SIG-M5 (cell line): ENCODE data around the gene SETD2.
A peak's percentile ranks its signal among the peaks of the same experiment; 100 is the strongest.
"Not testable (repeated sequence)": the region's sequence is repeated elsewhere in the genome, so short reads cannot be mapped to it uniquely, and the experiment has no call there.

ENCODE experiments used
- DNase-seq: peaks from one replicate; lab custom pipeline; 2025; lab: John Stamatoyannopoulos, UW

The SETD2 gene

DNA sequence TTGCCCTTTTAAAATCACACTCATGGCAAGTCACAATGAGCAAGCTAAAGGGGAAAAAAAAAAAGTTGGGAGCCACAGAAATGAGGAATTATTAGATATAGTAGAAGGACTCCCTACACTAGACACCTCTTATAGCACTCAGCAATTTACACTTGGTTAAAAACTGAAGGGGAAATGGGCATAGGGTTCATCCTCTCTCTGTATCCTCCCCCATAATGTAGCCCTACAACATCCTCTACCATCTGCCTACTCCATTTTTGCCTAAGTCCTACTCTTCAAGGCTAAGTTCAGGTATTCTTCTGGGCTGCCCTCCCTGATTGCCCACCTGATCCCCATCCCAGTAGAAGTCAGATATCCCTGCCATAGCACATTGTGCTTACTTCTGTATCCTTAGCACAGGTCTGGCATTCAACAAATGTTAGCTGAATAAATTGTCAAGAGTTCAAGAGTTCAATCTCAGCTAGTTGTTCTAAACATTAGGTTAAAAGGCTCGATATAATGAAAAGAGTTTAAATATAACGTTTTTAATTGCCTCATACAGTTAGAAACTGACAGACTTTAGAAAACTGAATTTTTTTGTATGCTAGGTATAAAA is 14.5 kb downstream of the SETD2 start:
- DNase-seq: no peak

GRCh38 chr3:47145272-47145671 is 18.6 kb downstream of the SETD2 start:
- no peak for DNase-seq

DNA sequence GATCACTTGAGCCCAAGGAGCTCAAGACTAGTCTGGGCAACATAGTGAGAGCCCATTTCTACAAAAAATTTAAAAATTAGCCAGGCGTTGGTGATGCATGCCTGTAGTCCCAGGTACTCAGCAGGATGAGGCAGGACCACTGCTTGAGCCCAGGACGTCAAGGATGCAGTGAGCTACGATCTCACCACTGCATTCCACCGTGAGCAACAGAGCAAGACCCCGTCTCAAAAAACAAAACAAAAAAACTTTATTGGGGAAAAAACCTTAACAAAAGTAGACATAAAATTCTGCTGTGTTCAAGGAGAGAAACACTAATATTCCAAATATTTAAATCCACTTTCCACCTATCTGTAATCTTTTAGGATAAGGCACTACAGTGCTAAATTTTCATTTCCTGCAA is 20.8 kb downstream of the SETD2 start:
- DNase-seq: no peak

- not testable (repeated sequence) for DNase-seq
Observed at GRCh38 chr3:47142536-47142935, 21.4 kb downstream of the SETD2 start.

GRCh38 chr3:47140973-47141461 is 22.9 kb downstream of the SETD2 start:
- not testable (repeated sequence) for DNase-seq

GRCh38 chr3:47140553-47140952 is 23.4 kb downstream of the SETD2 start:
- DNase-seq: not testable (repeated sequence)

- DNase-seq: no peak
Observed at GRCh38 chr3:47134311-47134710, 29.6 kb downstream of the SETD2 start.

DNA sequence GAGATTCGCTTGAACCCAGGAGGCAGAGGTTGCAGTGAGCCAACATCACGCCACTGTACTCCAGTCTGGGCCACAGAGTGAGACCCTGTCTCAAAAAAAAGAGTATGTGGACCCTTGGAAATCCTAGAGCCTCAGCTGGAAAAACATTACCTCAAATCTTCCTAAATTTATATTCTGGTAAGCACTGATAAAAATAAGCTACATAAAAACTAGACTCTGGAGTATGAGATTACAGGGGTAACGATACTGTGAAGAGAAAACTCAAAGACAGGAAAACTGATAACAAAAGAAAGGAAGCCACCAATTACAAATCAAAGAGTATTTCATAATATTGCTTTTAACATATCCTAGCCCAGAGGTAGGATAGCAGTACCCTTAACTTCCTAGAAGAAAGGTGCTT is 30.3 kb downstream of the SETD2 start:
- DNase-seq: no peak

DNA sequence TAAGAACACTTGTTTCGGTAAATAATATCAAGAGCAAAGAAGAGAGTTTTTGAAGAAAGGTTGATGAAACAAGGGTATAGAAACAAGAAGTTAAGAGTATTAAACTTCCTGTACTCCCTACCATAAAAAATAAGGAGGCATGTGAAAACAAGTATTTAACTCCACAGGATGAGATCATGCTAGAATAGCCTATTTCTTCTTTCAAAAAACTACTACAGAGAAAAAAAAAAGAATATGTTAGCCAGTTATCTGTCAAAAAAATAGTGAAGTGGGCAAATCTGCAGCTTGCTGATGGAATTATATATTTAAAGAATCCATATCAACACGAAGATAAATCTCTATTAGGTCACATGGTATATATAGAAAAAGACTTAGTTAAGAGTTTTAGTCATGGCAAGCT is 33.4 kb downstream of the SETD2 start:
- DNase-seq: no peak

DNA sequence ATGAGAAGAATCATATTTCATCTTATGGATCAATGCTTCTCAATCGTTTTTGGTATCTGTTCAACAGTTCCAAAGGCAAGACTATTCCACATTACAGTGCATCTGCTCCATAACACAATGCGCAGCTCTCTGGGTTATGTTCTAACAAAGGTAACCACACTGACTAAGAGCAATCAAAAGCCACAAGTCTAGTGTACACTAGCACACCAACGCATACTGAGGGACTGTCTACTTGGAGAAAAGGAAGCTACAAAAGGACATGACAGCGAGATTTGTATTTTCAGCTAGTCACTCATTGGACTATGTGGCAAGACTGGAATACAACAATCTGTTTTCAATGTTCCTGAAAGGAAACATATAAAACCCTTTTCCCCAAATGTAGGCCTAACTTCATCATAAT is 35.8 kb downstream of the SETD2 start:
- no peak for DNase-seq

- DNase-seq: no peak
Observed at GRCh38 chr3:47123857-47124256, 40.1 kb downstream of the SETD2 start.

- no peak for DNase-seq
Observed at GRCh38 chr3:47121409-47121808, 42.5 kb downstream of the SETD2 start.

GRCh38 chr3:47120138-47120537 is 43.8 kb downstream of the SETD2 start:
- DNase-seq: no peak

DNA sequence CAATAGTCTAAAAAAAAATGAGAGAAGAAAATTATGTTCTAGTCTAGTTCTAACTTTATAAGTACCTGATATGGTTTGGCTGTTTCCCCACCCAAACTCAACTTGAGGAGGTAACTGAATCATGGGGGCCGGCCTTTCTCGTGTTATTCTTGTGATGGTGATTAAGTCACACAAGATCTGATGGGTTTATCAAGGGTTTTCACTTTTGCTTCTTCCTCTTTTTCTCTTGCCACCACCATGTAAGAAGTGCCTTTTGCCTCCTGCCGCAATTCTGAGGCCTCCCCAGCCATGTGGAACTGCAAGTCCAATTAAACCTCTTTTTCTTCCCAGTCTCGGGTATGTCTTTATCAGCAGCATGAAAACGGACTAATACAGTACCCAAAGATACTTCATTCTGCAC is 44.5 kb downstream of the SETD2 start:
- not testable (repeated sequence) for DNase-seq

DNA sequence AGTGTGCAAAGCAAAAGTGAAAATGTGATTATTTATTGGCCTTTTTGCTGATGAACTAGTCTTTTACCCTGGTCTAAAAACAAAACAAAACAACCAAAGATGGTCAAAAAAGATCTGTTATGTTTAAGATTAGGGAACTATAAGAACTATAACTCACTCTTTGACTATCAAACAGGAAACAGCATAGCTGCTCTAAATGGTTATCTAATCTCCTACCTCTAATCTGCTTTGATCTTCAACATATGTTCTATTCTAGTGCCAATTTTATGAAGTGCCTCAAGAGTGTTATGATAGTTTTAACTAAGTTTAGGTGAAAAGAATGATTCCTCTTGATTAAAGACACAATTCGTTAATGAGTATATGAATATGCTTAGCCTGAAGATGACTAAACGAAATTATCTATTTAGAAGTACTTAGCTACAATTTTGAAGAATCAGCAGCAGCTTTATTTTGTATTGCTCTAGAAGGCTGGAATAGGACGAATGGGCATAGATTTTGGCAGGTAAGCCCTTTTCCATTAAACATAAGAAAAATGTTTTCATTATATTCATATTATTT is 46.0 kb downstream of the SETD2 start:
- DNase-seq: no peak

DNA sequence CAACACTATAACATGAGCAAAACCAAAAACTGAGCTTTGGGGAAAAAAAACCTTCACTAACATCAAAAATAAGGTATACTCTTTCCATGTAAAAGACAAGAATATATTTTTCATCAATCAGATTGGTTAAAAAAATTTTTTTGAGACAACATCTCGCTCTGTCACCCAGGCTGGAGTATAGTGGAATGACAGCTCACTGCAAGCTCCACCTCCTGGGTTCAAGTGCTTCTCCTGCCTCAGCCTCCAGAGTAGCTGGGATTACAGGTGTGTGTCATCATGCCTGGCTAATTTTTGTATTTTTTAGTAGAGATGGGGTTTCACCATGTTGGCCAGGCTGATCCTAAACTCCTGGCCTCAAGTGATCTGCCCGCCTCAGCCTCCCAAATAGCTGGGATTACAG is 48.4 kb downstream of the SETD2 start:
- not testable (repeated sequence) for DNase-seq

DNA sequence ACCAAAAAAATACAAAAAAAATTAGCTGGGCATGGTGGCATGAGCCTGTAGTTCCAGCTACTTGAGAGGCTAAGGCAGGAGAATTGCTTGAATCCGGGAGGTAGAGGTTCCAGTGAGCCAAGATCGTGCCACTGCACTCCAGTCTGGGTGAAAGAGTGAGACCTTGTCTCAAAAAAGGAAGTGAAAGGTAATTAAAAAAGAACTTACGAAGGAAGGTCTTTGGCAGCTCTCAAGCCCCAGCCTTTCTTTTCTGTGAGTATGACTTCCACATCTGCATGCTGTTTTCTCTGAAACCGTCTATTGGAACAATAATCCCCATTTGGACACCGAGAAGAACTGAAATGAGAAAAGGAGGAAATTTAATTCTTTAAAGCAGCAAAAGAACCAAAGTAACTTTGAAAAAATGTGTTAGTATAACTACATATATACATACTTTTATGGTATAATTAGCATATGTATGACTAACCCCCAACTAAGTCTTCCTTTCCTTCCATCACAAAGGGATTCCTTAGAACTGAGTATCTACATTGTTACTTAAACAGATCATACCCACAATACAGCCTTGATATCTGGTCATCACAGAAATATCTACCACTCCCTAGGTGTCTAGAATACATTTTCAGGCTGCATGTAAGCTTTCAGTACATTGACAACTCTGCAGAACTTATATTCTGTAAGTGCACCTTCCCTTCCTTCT is 50.1 kb downstream of the SETD2 start:
- DNase-seq: peak; percentile 32

DNA sequence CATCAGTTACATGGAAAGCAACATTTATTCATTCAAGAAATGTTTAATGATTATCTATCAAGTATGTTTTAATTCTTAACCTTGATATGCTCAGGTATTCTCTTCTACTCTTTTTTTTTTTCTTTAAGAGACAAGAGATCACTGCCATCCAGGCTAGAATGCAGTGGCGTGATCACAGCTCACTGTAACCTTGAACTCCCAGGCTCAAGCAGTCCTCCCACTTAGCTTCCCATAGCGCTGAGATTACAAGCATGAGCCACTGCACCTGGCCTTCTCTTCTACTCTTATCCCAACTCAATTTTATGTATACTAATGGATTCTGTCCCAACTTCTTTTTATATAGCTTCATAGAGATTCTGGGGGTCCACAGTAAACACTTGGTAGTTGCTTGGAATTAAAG is 50.9 kb downstream of the SETD2 start:
- DNase-seq: no peak

- DNase-seq: no peak
Observed at GRCh38 chr3:47109393-47109792, 54.5 kb downstream of the SETD2 start.

- no peak for DNase-seq
Observed at GRCh38 chr3:47108546-47108945, 55.4 kb downstream of the SETD2 start.

DNA sequence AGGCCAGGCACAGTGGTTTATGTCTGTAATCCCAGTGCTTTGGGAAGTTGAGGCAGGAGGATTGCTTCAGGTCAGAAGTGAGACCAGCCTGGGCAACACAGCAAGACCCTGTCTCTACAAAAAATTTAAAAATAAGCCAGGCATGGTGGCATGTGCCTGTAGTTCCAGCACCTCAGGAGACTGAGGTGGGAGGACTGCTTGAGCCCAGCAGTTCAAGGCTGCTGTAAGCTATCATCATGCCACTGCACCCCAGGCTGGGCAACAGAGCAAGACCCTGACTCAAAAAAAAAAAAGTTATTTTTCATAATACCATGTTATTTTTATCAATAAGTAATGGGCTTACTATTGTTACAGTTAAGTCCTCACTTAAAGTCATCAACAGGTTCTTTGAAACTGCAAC is 59.7 kb downstream of the SETD2 start:
- DNase-seq: no peak

GRCh38 chr3:47103619-47104018 is 60.3 kb downstream of the SETD2 start:
- DNase-seq: no peak

DNA sequence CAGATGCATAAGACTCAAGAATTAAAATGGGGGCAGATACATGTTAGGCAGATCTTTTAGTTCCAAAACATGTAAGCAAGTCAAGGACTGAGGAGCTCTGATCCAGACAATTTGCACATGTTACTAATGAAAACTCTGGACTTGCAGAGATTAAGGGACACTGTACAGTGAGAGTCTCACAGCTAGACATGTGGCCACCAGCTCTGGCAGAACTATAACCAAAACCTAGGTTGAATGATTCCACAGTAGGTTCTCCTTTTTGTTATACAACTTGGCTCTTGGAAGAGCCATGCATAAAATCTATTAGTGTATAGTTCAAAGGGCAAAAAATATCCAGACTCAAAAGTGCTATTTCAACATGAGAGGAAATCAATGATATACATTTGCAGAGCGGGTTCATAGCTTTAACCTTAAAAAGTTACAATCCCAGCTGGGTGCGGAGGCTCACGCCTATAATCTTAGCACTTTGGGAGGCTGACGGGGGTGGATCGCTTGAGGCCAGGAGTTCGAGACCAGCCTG is 61.8 kb downstream of the SETD2 start:
- no peak for DNase-seq
